DOHH2 (cell line): Measurements from ENCODE around the gene FBXL5.

Source experiments
- EZH2phosphoT487 ChIP-seq: fragments of 200-600 bp; sonication (generic); IDR thresholded peaks from 2 replicates; pipeline ENCODE4 v1.6.1; 2017; ENCODE audit warnings: borderline replicate concordance, mild to moderate bottlenecking, antibody characterized with exemption, low read length, moderate library complexity, mixed read lengths
- TF ChIP-seq, protein P1 (sequence below): fragments of 200-600 bp; sonication (generic); IDR thresholded peaks from one replicate; pipeline ENCODE4 v1.5.1; 2014; ENCODE audit warnings: antibody characterized with exemption, mild to moderate bottlenecking, low read depth, low read length; ENCODE audit not compliant: poor library complexity, severe bottlenecking

DNA sequence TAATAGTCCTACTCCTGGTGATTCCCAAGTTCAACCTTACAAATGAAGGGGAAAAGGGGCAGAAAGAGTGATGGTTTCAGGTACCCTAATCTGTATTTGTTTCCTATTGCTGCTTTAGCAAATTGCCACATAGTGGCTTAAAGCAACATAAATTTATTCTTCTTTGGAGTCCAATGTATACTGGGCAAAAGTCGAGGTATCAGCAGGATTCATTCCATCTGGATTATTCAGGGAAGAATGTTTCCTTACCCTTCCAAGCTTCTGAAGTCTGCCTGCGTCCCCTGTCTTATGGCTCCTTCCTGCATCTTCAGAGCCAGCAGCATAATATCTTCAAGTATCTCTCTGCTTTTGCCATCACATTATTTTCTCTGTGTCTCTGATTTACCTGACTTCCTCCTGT, 37.4 kb upstream of the FBXL5 start:
- TF ChIP-seq, protein P1, sequence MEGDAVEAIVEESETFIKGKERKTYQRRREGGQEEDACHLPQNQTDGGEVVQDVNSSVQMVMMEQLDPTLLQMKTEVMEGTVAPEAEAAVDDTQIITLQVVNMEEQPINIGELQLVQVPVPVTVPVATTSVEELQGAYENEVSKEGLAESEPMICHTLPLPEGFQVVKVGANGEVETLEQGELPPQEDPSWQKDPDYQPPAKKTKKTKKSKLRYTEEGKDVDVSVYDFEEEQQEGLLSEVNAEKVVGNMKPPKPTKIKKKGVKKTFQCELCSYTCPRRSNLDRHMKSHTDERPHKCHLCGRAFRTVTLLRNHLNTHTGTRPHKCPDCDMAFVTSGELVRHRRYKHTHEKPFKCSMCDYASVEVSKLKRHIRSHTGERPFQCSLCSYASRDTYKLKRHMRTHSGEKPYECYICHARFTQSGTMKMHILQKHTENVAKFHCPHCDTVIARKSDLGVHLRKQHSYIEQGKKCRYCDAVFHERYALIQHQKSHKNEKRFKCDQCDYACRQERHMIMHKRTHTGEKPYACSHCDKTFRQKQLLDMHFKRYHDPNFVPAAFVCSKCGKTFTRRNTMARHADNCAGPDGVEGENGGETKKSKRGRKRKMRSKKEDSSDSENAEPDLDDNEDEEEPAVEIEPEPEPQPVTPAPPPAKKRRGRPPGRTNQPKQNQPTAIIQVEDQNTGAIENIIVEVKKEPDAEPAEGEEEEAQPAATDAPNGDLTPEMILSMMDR, result no peak
- no peak for TF ChIP-seq EZH2phosphoT487
